DMS79 treated with DMSO at 0.1 percent for 48 hours (cell line): ENCODE data around the gene OTOP2.

Experiments
- DNase-seq: peaks from one replicate; lab custom pipeline; 2025; lab: John Stamatoyannopoulos, UW

OTOP2 gene

GRCh38 chr17:74923538-74924249 is 379 bp upstream of the OTOP2 start:
- no peak for DNase-seq

- DNase-seq = no peak
Measured at GRCh38 chr17:74925242-74925641, 1.2 kb downstream of the OTOP2 start.

- no peak for DNase-seq
Measured at GRCh38 chr17:74928786-74929185, 4.7 kb downstream of the OTOP2 start.

GRCh38 chr17:74930535-74931036 is 6.5 kb downstream of the OTOP2 start:
- no peak for DNase-seq

GRCh38 chr17:74935048-74935447 is 11.0 kb downstream of the OTOP2 start:
- no peak for DNase-seq

- DNase-seq = no peak
Measured at GRCh38 chr17:74935585-74936469, 11.8 kb downstream of the OTOP2 start, which contains the start of gene OTOP3. Gene OTOP3 (plus strand): TSS chr17:74935898. CDS start chr17:74935922, 24 bp downstream.

GRCh38 chr17:74936470-74936799 is 12.4 kb downstream of the OTOP2 start:
- DNase-seq = no peak

GRCh38 chr17:74937064-74938051 is 13.3 kb downstream of the OTOP2 start:
- no peak for DNase-seq

GRCh38 chr17:74938194-74938950 is 14.3 kb downstream of the OTOP2 start:
- DNase-seq = no peak

- DNase-seq = no peak
Measured at GRCh38 chr17:74939534-74939933, 15.5 kb downstream of the OTOP2 start.

- DNase-seq = no peak
Measured at GRCh38 chr17:74941128-74941725, 17.2 kb downstream of the OTOP2 start.

GRCh38 chr17:74943808-74944522 is 19.9 kb downstream of the OTOP2 start:
- DNase-seq = no peak

GRCh38 chr17:74945543-74945942 is 21.5 kb downstream of the OTOP2 start:
- DNase-seq = no peak

- DNase-seq = no peak
Measured at GRCh38 chr17:74946641-74947040, 22.6 kb downstream of the OTOP2 start.

- no peak for DNase-seq
Measured at GRCh38 chr17:74947041-74947754, 23.1 kb downstream of the OTOP2 start.

GRCh38 chr17:74949455-74950115 is 25.5 kb downstream of the OTOP2 start:
- no peak for DNase-seq

GRCh38 chr17:74950207-74950606 is 26.1 kb downstream of the OTOP2 start:
- no peak for DNase-seq

- no peak for DNase-seq
Measured at GRCh38 chr17:74951065-74951464, 27.0 kb downstream of the OTOP2 start.
